Astrocyte of the cerebellum (primary cell): Measurements from ENCODE around the gene TAL1.

Experiments
- DNase-seq: peaks from one replicate; pipeline ENCODE4 v3.0.0-alpha.2; 2011; ENCODE audit warnings: low read depth
- H3K4me3 ChIP-seq: 2 replicates; pipeline ENCODE4 v1.5.1; 2011; ENCODE audit warnings: mild to moderate bottlenecking, low read depth, low read length, moderate library complexity
- in situ Hi-C: cut with HindIII; loops from 2 replicates; pipeline ENCODE4 v1.10.0; 2017; ENCODE audit warnings: low sequenced_read_pairs
- TF ChIP-seq, protein P1 (sequence below): IDR thresholded peaks from 2 replicates; pipeline ENCODE4 v1.5.1; 2012; ENCODE audit warnings: low read length, low read depth, moderate library complexity, mild to moderate bottlenecking; ENCODE audit errors: missing control alignments

Gene TAL1

DNA sequence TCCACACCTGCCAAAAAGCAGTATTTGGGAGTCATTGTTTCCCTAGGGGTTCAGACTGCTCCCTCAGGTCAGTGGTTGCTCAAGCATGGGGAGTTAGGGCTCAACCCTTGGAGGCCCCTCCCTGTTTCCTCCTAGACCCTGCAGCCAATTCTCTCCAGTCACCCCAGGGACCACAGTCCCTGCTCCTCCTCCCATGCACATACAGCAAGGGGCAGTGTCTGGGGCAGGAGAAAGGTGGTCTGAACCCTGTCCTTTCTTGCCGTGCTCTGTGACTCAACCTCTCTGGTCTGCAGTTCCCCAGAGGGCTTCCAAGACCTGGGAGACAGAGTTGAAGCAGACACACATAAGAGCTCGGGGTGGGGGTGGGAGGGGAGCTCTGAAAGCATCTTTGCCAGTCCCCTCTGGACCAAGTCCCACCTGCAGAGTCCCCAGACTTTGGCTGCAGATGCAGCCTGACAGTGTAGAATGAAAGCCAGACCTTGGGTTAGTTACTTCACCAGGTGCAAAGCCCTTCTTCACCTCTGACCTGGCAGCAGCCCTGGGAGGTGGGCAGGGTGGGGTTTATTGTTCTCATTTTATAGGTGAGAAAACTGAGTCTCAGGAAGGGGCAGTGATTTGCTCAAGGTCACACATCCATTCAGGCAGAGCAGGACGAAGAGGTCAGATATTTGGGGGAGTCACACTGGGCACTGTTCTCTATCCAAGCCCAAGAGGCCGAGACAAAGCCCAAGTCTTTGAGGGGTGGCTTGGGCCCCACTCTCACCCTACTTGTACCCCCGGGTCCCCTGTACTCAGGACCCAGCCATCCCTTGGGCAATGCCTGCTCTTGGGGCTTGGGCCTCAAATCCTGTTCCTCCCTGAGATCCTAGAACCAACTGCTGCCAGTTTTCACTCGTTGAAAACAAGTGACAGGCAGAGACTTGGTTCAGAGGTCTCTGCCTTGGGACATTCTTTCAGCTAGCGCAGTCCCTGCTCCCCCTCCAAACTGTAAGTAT, 42.9 kb downstream of the TAL1 start:
- no peak overlapping the region for H3K4me3 ChIP-seq
- TF ChIP-seq, protein P1, sequence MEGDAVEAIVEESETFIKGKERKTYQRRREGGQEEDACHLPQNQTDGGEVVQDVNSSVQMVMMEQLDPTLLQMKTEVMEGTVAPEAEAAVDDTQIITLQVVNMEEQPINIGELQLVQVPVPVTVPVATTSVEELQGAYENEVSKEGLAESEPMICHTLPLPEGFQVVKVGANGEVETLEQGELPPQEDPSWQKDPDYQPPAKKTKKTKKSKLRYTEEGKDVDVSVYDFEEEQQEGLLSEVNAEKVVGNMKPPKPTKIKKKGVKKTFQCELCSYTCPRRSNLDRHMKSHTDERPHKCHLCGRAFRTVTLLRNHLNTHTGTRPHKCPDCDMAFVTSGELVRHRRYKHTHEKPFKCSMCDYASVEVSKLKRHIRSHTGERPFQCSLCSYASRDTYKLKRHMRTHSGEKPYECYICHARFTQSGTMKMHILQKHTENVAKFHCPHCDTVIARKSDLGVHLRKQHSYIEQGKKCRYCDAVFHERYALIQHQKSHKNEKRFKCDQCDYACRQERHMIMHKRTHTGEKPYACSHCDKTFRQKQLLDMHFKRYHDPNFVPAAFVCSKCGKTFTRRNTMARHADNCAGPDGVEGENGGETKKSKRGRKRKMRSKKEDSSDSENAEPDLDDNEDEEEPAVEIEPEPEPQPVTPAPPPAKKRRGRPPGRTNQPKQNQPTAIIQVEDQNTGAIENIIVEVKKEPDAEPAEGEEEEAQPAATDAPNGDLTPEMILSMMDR = no peak
- DNase-seq = no peak
- in situ Hi-C loops = no loop called here

DNA sequence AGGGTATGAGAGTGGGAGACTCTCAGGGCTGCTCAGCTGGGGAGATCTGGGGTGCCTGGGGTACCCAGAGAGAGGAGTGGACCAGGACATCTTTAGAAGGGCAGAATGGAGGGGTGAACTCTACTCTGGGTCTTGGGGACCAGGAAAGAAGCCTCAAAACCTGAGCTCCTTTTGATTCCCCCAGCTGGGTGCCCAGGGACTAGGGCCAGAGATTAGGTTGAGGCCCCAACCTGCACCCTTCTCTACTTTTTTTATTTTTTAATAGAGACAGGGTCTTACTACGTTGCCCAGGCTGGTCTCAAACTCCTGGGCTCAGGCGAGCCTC, 44.1 kb downstream of the TAL1 start:
- TF ChIP-seq, protein P1 = no peak
- in situ Hi-C loops = no loop called here
- DNase-seq = no peak
- no peak overlapping the region for H3K4me3 ChIP-seq

DNA sequence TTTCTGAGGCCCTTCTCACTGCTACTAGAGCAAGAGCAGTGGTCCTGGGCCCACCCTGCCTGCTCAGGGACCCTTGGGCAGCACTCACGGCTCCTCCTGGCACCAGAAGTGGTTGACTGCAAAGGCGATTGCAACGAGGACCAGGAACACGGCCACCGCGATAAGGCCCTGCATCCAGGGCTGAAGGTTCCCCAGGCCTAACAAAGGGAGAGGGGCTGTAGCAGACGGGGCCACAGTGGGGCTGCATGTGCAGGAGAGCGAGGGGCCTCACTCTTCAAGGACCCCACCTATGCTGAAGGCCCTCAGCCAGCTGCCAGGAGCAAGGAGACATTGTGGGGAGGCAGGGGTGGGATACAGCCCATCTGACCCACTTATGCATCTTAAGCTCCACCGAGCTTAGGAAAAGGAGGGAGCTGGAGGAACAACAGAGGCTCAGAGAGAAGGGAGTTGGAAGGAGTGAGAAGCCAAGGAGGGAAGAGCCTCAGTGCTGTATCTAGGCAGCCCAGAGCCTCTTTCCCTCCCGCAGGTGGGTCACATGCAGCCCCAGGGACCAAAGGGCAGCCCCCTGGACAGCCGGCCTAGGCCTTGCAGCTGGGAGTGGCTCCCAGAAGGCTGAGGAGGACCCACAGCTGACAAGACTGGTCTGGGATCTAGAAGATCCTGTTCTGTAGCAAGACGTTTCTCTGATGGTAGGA, 44.6 kb downstream of the TAL1 start:
- TF ChIP-seq, protein P1 = no peak
- no peak overlapping the region for H3K4me3 ChIP-seq
- in situ Hi-C loops = no loop called here
- DNase-seq = no peak

DNA sequence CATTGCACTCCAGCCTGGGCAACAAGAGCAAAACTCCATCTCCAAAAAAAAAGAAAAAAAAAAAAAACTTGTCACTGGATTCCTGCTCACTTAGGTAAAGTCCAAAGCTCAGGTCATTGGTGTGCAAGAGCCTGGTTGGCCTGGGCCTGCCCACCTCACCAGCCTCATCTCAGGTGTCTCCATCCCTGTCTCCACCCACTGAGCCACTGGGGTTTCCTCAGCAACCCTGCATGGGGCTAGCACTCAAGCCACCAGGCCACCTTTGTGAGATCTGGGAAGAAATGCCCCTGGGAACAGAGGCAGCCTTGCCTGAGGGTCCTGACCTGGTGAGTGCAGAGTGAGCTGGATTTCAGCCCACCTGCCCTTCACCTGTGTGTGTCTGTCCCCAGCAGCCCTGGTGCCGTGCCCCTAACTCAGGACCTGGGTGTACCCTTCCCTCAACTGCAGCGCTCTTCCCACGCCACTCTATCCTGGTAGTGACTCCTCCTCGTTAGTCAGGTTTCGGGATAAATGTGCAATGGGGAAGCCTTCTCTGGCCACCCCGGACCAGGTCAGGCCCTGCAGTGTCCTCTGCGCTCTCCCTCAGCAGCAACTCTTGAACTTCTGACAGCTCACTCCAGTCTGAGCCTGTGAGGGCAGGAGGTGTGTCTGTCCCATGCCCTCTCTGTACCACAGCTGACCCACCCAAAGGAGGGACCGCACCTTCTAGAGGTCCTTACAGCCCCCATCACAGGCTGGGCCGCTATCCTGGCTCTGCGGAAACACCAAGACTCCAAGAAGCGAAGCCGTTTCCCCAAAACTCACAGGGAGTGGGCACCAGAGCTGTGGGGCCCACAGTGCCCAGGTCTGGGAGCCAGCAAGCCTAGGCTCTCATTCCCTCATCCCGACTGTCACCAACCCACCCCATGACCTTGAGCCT, 45.5 kb downstream of the TAL1 start:
- in situ Hi-C loops = no loop called here
- H3K4me3 ChIP-seq = no peak overlapping the region
- TF ChIP-seq, protein P1 = no peak
- no peak for DNase-seq

DNA sequence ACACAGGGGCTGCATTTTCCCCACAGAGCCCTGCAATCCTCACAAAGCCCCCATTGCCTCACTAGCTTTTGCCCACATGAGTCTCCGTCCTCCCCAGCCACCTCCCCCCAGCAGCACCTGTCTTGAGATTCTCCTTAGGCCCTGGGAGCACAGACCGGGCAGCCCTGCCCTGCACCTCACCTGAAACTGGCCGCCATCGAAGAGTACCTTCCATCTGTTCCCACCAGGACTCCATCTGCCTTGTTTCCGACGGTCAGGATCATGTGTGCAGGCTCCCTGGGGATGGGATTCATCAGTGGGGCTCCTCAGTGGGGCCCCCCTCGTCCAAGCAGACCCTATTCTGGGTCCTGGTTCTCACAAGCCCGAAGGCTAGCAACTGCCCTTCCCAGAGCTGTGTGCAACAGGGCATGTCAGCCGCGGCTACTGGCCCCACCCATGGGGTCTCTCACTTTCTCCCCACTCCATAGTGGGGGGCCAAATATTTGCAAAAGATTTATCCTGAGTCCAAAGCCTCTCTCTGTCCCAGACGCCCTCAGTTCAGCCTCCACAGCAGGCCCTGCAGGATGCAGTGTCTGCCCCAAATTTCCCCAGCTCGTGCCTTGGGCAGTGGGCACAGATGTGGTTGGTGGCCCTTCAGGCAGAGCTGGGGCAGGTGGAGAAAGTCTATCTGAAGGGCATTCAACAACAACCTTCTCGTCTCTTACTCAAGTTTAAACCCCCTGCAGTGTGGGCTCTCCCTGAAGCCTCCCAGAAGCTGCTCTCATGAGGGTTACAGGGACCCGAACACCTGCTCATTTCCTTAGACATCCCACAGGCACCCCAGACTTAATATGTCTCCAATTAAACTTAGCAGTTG, 47.0 kb downstream of the TAL1 start:
- in situ Hi-C loops = no loop called here
- TF ChIP-seq, protein P1 = no peak
- DNase-seq = no peak
- no peak overlapping the region for H3K4me3 ChIP-seq
